ENCODE measurements around the gene KIAA0825.

- TF ChIP-seq, protein P1, sequence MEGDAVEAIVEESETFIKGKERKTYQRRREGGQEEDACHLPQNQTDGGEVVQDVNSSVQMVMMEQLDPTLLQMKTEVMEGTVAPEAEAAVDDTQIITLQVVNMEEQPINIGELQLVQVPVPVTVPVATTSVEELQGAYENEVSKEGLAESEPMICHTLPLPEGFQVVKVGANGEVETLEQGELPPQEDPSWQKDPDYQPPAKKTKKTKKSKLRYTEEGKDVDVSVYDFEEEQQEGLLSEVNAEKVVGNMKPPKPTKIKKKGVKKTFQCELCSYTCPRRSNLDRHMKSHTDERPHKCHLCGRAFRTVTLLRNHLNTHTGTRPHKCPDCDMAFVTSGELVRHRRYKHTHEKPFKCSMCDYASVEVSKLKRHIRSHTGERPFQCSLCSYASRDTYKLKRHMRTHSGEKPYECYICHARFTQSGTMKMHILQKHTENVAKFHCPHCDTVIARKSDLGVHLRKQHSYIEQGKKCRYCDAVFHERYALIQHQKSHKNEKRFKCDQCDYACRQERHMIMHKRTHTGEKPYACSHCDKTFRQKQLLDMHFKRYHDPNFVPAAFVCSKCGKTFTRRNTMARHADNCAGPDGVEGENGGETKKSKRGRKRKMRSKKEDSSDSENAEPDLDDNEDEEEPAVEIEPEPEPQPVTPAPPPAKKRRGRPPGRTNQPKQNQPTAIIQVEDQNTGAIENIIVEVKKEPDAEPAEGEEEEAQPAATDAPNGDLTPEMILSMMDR (IDR thresholded peaks at IDR 0.05) = no peak
- no peak for TF ChIP-seq POLR2A (IDR thresholded peaks at IDR 0.05)
Measured at GRCh38 chr5:94260096-94260495, 358.3 kb downstream of the KIAA0825 start.

All from esophagus squamous epithelium (tissue), 4 donors.